OCI-LY1 (cell line): ENCODE results near the gene GABBR1.
"Not testable (repeated sequence)": the region's sequence is repeated elsewhere in the genome, so short reads cannot be mapped to it uniquely, and the experiment has no call there.

ENCODE experiments used
- H2AFZ ChIP-seq: fragments of 200-600 bp; sonication (generic), shearing (Covaris generic); 2 replicates; pipeline ENCODE4 v1.6.0; 2014; ENCODE audit warnings: antibody characterized with exemption, mild to moderate bottlenecking, low read length
- H3F3A ChIP-seq: fragments of 200-600 bp; sonication (generic), shearing (Covaris generic); 2 replicates; pipeline ENCODE4 v1.6.0; 2014; ENCODE audit warnings: mild to moderate bottlenecking, antibody characterized with exemption, low read length, moderate library complexity; ENCODE audit not compliant: insufficient read depth
- H3K27ac ChIP-seq: fragments of 200-600 bp; sonication (generic); 2 replicates; pipeline ENCODE4 v1.5.1; 2014; ENCODE audit warnings: low read length, mixed run types, mild to moderate bottlenecking, low read depth; ENCODE audit not compliant: poor library complexity, severe bottlenecking
- H3K27me3 ChIP-seq: fragments of 200-600 bp; sonication (generic); 2 replicates; pipeline ENCODE4 v1.6.0; 2014; ENCODE audit warnings: antibody characterized with exemption, mild to moderate bottlenecking, low read length, moderate library complexity; ENCODE audit not compliant: insufficient read depth
- H3K36me3 ChIP-seq: fragments of 200-600 bp; sonication (generic); 2 replicates; pipeline ENCODE4 v1.6.1; 2014; ENCODE audit warnings: mild to moderate bottlenecking, antibody characterized with exemption, low read length, moderate library complexity, mixed read lengths; ENCODE audit not compliant: insufficient read depth
- H3K4me1 ChIP-seq: fragments of 200-600 bp; sonication (generic); 2 replicates; pipeline ENCODE4 v1.5.1; 2014; ENCODE audit warnings: mild to moderate bottlenecking, low read length, moderate library complexity; ENCODE audit not compliant: insufficient read depth, severe bottlenecking
- H3K4me2 ChIP-seq: fragments of 200-600 bp; sonication (generic), shearing (Covaris generic); 2 replicates; pipeline ENCODE4 v1.6.1; 2014; ENCODE audit warnings: low read length
- H3K4me3 ChIP-seq: fragments of 200-600 bp; sonication (generic); 2 replicates; pipeline ENCODE4 v1.5.1; 2014; ENCODE audit warnings: low read length, low read depth, mild to moderate bottlenecking, mixed read lengths; ENCODE audit not compliant: poor library complexity, severe bottlenecking
- H3K79me2 ChIP-seq: fragments of 200-600 bp; shearing (Covaris generic); 2 replicates; pipeline ENCODE4 v1.6.1; 2016; ENCODE audit warnings: mixed run types, low read length, mixed read lengths; ENCODE audit not compliant: insufficient read depth
- H3K9ac ChIP-seq: fragments of 200-600 bp; sonication (generic), shearing (Covaris generic); 2 replicates; pipeline ENCODE4 v1.6.1; 2014; ENCODE audit warnings: mild to moderate bottlenecking, low read length, mixed read lengths
- H3K9me2 ChIP-seq: fragments of 200-600 bp; sonication (generic), shearing (Covaris generic); 2 replicates; pipeline ENCODE4 v1.6.1; 2014; ENCODE audit warnings: low read depth, mild to moderate bottlenecking, low read length, mixed read lengths
- H3K9me3 ChIP-seq: fragments of 200-600 bp; shearing (Covaris generic); 2 replicates; pipeline ENCODE4 v1.6.1; 2014; ENCODE audit warnings: low read length, mixed read lengths
- H4K20me1 ChIP-seq: fragments of 200-600 bp; sonication (generic), shearing (Covaris generic); 2 replicates; pipeline ENCODE4 v1.6.0; 2016; ENCODE audit warnings: mild to moderate bottlenecking, low read length; ENCODE audit not compliant: insufficient read depth
- EZH2 ChIP-seq: fragments of 200-600 bp; sonication (generic), shearing (Covaris generic); IDR thresholded peaks from 2 replicates; pipeline ENCODE4 v1.8.0; 2017; ENCODE audit warnings: borderline replicate concordance, mixed run types, mild to moderate bottlenecking, antibody characterized with exemption, low read length, moderate library complexity, mixed read lengths
- TF ChIP-seq, protein P1 (sequence below): fragments of 200-600 bp; sonication (generic), shearing (Covaris generic); IDR thresholded peaks from 2 replicates; pipeline ENCODE4 v1.5.1; 2017; ENCODE audit warnings: mild to moderate bottlenecking, antibody characterized with exemption, low read length, moderate library complexity, mixed read lengths

GABBR1 gene

GRCh38 chr6:29673161-29673560 lies 40.2 kb upstream of the GABBR1 start:
- H2AFZ ChIP-seq: no peak overlapping the region

GRCh38 chr6:29672116-29672515 lies 39.1 kb upstream of the GABBR1 start:
- H3K27me3 ChIP-seq, H2AFZ ChIP-seq, H3K4me2 ChIP-seq, H3K4me1 ChIP-seq, H3K9me3 ChIP-seq, H3K79me2 ChIP-seq, H4K20me1 ChIP-seq, H3K36me3 ChIP-seq, H3F3A ChIP-seq, H3K27ac ChIP-seq, H3K9me2 ChIP-seq, H3K4me3 ChIP-seq, H3K9ac ChIP-seq: not testable (repeated sequence)

More at GRCh38 chr6:29673161-29673560, 40.2 kb upstream of the GABBR1 start:
- no peak overlapping the region for H3K4me3 ChIP-seq
- H3F3A ChIP-seq: no peaks in the 10 kb centered on the region
- TF ChIP-seq EZH2: no peak
- H3K79me2 ChIP-seq: no peaks in the 10 kb centered on the region
- no peak overlapping the region for H3K4me2 ChIP-seq
- no peaks in the 10 kb centered on the region for H3K9me2 ChIP-seq
- no peaks in the 10 kb centered on the region for H3K4me1 ChIP-seq
- no peak overlapping the region for H3K27ac ChIP-seq
- H3K27me3 ChIP-seq: no peaks in the 10 kb centered on the region
- no peaks in the 10 kb centered on the region for H3K36me3 ChIP-seq
- no peaks in the 10 kb centered on the region for H4K20me1 ChIP-seq
- H3K9ac ChIP-seq: no peak overlapping the region
- H3K9me3 ChIP-seq: no peaks in the 10 kb centered on the region

- H3K4me2 ChIP-seq: no peak overlapping the region
- no peaks in the 10 kb centered on the region for H3F3A ChIP-seq
- H2AFZ ChIP-seq: no peak overlapping the region
- H3K27ac ChIP-seq: no peak overlapping the region
- no peaks in the 10 kb centered on the region for H3K9me3 ChIP-seq
- no peaks in the 10 kb centered on the region for H3K36me3 ChIP-seq
- TF ChIP-seq EZH2: no peak
- TF ChIP-seq, protein P1, sequence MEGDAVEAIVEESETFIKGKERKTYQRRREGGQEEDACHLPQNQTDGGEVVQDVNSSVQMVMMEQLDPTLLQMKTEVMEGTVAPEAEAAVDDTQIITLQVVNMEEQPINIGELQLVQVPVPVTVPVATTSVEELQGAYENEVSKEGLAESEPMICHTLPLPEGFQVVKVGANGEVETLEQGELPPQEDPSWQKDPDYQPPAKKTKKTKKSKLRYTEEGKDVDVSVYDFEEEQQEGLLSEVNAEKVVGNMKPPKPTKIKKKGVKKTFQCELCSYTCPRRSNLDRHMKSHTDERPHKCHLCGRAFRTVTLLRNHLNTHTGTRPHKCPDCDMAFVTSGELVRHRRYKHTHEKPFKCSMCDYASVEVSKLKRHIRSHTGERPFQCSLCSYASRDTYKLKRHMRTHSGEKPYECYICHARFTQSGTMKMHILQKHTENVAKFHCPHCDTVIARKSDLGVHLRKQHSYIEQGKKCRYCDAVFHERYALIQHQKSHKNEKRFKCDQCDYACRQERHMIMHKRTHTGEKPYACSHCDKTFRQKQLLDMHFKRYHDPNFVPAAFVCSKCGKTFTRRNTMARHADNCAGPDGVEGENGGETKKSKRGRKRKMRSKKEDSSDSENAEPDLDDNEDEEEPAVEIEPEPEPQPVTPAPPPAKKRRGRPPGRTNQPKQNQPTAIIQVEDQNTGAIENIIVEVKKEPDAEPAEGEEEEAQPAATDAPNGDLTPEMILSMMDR: no peak
- H3K9me2 ChIP-seq: no peaks in the 10 kb centered on the region
- no peaks in the 10 kb centered on the region for H3K79me2 ChIP-seq
- no peak overlapping the region for H3K4me3 ChIP-seq
- no peaks in the 10 kb centered on the region for H3K27me3 ChIP-seq
- no peaks in the 10 kb centered on the region for H3K4me1 ChIP-seq
- no peaks in the 10 kb centered on the region for H4K20me1 ChIP-seq
- no peak overlapping the region for H3K9ac ChIP-seq
Measured at GRCh38 chr6:29671026-29671425, 38.0 kb upstream of the GABBR1 start.

- no peak overlapping the region for H2AFZ ChIP-seq
- no peaks in the 10 kb centered on the region for H3K9me3 ChIP-seq
- TF ChIP-seq, protein P1: no peak
- no peak for TF ChIP-seq EZH2
- H3F3A ChIP-seq: no peaks in the 10 kb centered on the region
- H3K36me3 ChIP-seq: no peaks in the 10 kb centered on the region
- no peak overlapping the region for H3K4me3 ChIP-seq
- H3K27me3 ChIP-seq: no peaks in the 10 kb centered on the region
- H3K9me2 ChIP-seq: no peaks in the 10 kb centered on the region
- no peak overlapping the region for H3K4me2 ChIP-seq
- no peaks in the 10 kb centered on the region for H4K20me1 ChIP-seq
- no peaks in the 10 kb centered on the region for H3K4me1 ChIP-seq
- no peak overlapping the region for H3K9ac ChIP-seq
- H3K27ac ChIP-seq: no peak overlapping the region
- no peaks in the 10 kb centered on the region for H3K79me2 ChIP-seq
Measured at GRCh38 chr6:29667158-29667557, 34.2 kb upstream of the GABBR1 start.
